Cardiac muscle cell (in vitro differentiated cells and primary cell): ENCODE results near the gene LRRC4C. TPM values are rescaled to one million over a fixed set of nuclear protein-coding genes. Genes with fewer than 3 reads are reported as not detected.

Experiments used
- DNase-seq, 2 donors: peaks; one replicate each; pipeline versions ENCODE4 v3.0.0 to v3.0.0-alpha.2; 2010 to 2017; ENCODE audit warnings: low read depth in 1 of 2, low spot score in 1 of 2
- H3K27ac ChIP-seq: fragments of 200-600 bp; sonication (generic); 2 replicates; pipeline ENCODE4 v1.5.1; 2016
- H3K27me3 ChIP-seq: fragments of 200-600 bp; sonication (generic); 2 replicates; pipeline ENCODE4 v1.6.0; 2016; ENCODE audit warnings: control low read depth
- H3K36me3 ChIP-seq: fragments of 200-600 bp; sonication (generic); 2 replicates; pipeline ENCODE4 v1.5.1; 2016; ENCODE audit warnings: control low read depth
- H3K4me1 ChIP-seq: fragments of 200-600 bp; sonication (generic); 2 replicates; pipeline ENCODE4 v1.8.1; 2017; ENCODE audit warnings: low read depth, mild to moderate bottlenecking, mixed run types
- H3K4me3 ChIP-seq: fragments of 200-600 bp; sonication (generic); 2 replicates; pipeline ENCODE4 v1.5.1; 2016; ENCODE audit warnings: mild to moderate bottlenecking
- H3K9me3 ChIP-seq: fragments of 200-600 bp; sonication (generic); 2 replicates; pipeline ENCODE4 v1.5.1; 2017; ENCODE audit warnings: low read depth, mild to moderate bottlenecking, control low read depth
- CTCF ChIP-seq: IDR thresholded peaks from 2 replicates; pipeline ENCODE4 v1.5.1; 2012; ENCODE audit warnings: low read depth, mild to moderate bottlenecking, low read length
- polyA plus RNA-seq: library from polyadenylated mRNA; unstranded; fragments of >200 nt; fragmentation: Nextera tagmentation; extraction: Ambion mirVana; gene quantifications from 2 replicates; pipeline ENCODE4 v1.2.1, GENCODE V29; 2016
- total RNA-seq: library from RNA; depleted of rRNA; stranded (reverse); fragments of >200 nt; gene quantifications from 2 replicates; pipeline ENCODE4 v1.2.3, GENCODE V29; 2016

The LRRC4C gene
- total and polyA plus RNA-seq, 2 experiments from 2014 or later = 0.66 to 0.77 TPM

GRCh38 chr11:40094954-40095353 lies 1364.5 kb downstream of the LRRC4C start:
- Histone ChIP-seq H3K9me3 (no peaks in the 10 kb centered on the region), H3K4me3 (no peak overlapping the region), H3K27ac (no peak overlapping the region), H3K4me1 (no peaks in the 10 kb centered on the region), H3K27me3 (no peaks in the 10 kb centered on the region), H3K36me3 (no peaks in the 10 kb centered on the region)
- TF ChIP-seq CTCF = no peak
- DNase-seq = no peak

- Histone ChIP-seq H3K27ac (no peak overlapping the region), H3K27me3 (no peaks in the 10 kb centered on the region), H3K9me3 (no peaks in the 10 kb centered on the region), H3K4me1 (no peaks in the 10 kb centered on the region), H3K36me3 (no peaks in the 10 kb centered on the region), H3K4me3 (no peak overlapping the region)
- no peak for TF ChIP-seq CTCF
- DNase-seq = no peak
Measured at GRCh38 chr11:40080434-40080833, 1379.0 kb downstream of the LRRC4C start.
